ENCODE results near the gene GPR155.
A peak's percentile ranks its signal among the peaks of the same experiment; 100 is the strongest.
"Not testable (repeated sequence)": the region's sequence is repeated elsewhere in the genome, so short reads cannot be mapped to it uniquely, and the experiment has no call there.

The GPR155 gene

GRCh38 chr2:174492963-174493431 lies 6.2 kb upstream of the GPR155 start:
- peak in 1 of 3 donors; percentile 50 for DNase-seq (ENCODE audit: low read depth in 3 of 3)

GRCh38 chr2:174491947-174492346 lies 5.1 kb upstream of the GPR155 start:
- DNase-seq (ENCODE audit: low read depth in 3 of 3): no peak

GRCh38 chr2:174490051-174490450 lies 3.2 kb upstream of the GPR155 start:
- no peak for DNase-seq (ENCODE audit: low read depth in 3 of 3)

- not testable (repeated sequence) for DNase-seq (ENCODE audit: low read depth in 3 of 3)
These were observed 2.7 kb upstream of the GPR155 start for GRCh38 chr2:174489520-174489919.

GRCh38 chr2:174487820-174488162 lies 962 bp upstream of the GPR155 start:
- no peak for DNase-seq (ENCODE audit: low read depth in 3 of 3)

- DNase-seq (ENCODE audit: low read depth in 3 of 3): peak; percentile 98 to 100 (median 99)
These were observed 435 bp upstream of the GPR155 start for GRCh38 chr2:174487108-174487819.

- no peak for DNase-seq (ENCODE audit: low read depth in 3 of 3)
These were observed 854 bp downstream of the GPR155 start for GRCh38 chr2:174485788-174486562.

GRCh38 chr2:174485045-174485444 lies 1.8 kb downstream of the GPR155 start:
- not testable (repeated sequence) for DNase-seq (ENCODE audit: low read depth in 3 of 3)

GRCh38 chr2:174484573-174484972 lies 2.3 kb downstream of the GPR155 start:
- DNase-seq (ENCODE audit: low read depth in 3 of 3): no peak

- no peak for DNase-seq (ENCODE audit: low read depth in 3 of 3)
These were observed 4.0 kb downstream of the GPR155 start for GRCh38 chr2:174482854-174483253.

- DNase-seq (ENCODE audit: low read depth in 3 of 3): no peak
These were observed 9.1 kb downstream of the GPR155 start for GRCh38 chr2:174477759-174478158.

- no peak for DNase-seq (ENCODE audit: low read depth in 3 of 3)
These were observed 13.0 kb downstream of the GPR155 start for GRCh38 chr2:174473796-174474195.

- DNase-seq (ENCODE audit: low read depth in 3 of 3): no peak
These were observed 21.5 kb downstream of the GPR155 start for GRCh38 chr2:174465327-174465726.

- no peak for DNase-seq (ENCODE audit: low read depth in 3 of 3)
These were observed 25.6 kb downstream of the GPR155 start for GRCh38 chr2:174461221-174461620.

GRCh38 chr2:174454566-174454965 lies 32.3 kb downstream of the GPR155 start:
- DNase-seq (ENCODE audit: low read depth in 3 of 3): no peak

GRCh38 chr2:174450021-174450816 lies 36.6 kb downstream of the GPR155 start:
- DNase-seq (ENCODE audit: low read depth in 3 of 3): no peak

- DNase-seq (ENCODE audit: low read depth in 3 of 3): no peak
These were observed 37.8 kb downstream of the GPR155 start for GRCh38 chr2:174449033-174449432.

- DNase-seq (ENCODE audit: low read depth in 3 of 3): no peak
These were observed 40.3 kb downstream of the GPR155 start for GRCh38 chr2:174446531-174446930.

GRCh38 chr2:174445248-174445647 lies 41.6 kb downstream of the GPR155 start:
- DNase-seq (ENCODE audit: low read depth in 3 of 3): no peak

- DNase-seq (ENCODE audit: low read depth in 3 of 3): no peak
These were observed 42.1 kb downstream of the GPR155 start for GRCh38 chr2:174444761-174445160.

- no peak for DNase-seq (ENCODE audit: low read depth in 3 of 3)
These were observed 44.0 kb downstream of the GPR155 start for GRCh38 chr2:174442546-174443510.

Data from stimulated activated CD4-positive, alpha-beta T cell treated with anti-CD3 and anti-CD28 coated beads, TNF-alpha, amount 100 ng/mL, for 48 hours (primary cell).